GM12878 (cell line): ENCODE results near the gene NOS1AP. TPM values are rescaled to one million over a fixed set of nuclear protein-coding genes. Genes with fewer than 3 reads are reported as not detected.

Source experiments
- ATAC-seq: fragments of 200-7000 bp; cut with Tn5 transposase; 3 replicates; pipeline ENCODE4 v1.9.1; 2020; ENCODE audit warnings: mild to moderate bottlenecking, moderate library complexity
- BruUV-seq: library from RNA; stranded (reverse); fragments of 400-500 nt; replicated peaks from 2 replicates; lab custom pipeline; 2021; lab: Mats Ljungman, UMichigan
- CTCF ChIA-PET: fragments of 300-600 bp; sonication (Branson Sonifier 250); formaldehyde crosslinking; extraction: SDS; loops from one replicate; lab custom pipeline; 2021; ENCODE audit warnings: inconsistent platforms; lab: Yijun Ruan, JAX
- POLR2A ChIA-PET: fragments of 350-600 bp; formaldehyde crosslinking; extraction: SDS; loops from one replicate; lab custom pipeline; 2021; ENCODE audit warnings: inconsistent platforms; lab: Charles Lee
- RAD21 ChIA-PET: fragments of 300-600 bp; sonication (Branson Sonifier 250); formaldehyde crosslinking; loops from one replicate; lab custom pipeline; 2023; ENCODE audit warnings: antibody characterized with exemption; ENCODE audit not compliant: unreplicated experiment; lab: Charles Lee
- SMC1A ChIA-PET: fragments of 300-600 bp; sonication (Branson Sonifier 250); formaldehyde crosslinking; loops from one replicate; lab custom pipeline; 2023; ENCODE audit not compliant: unreplicated experiment, uncharacterized antibody; lab: Charles Lee
- DNase-seq: peaks from one replicate; pipeline ENCODE4 v3.0.0-alpha.2; 2011; ENCODE audit warnings: low read depth, low spot score
- FAIRE-seq: peaks from 3 replicates; lab custom pipeline; 2011; peaks lifted over from hg19 to GRCh38; lab: Jason Lieb, UNC
- H2AFZ ChIP-seq: 2 replicates; pipeline ENCODE4 v1.6.0; 2011; ENCODE audit warnings: low read depth, low read length, control low read depth; ENCODE audit not compliant: control insufficient read depth
- H3K27ac ChIP-seq: 2 replicates; pipeline ENCODE4 v1.5.1; 2011; ENCODE audit warnings: control low read depth; ENCODE audit not compliant: control insufficient read depth, insufficient read depth
- H3K27me3 ChIP-seq, 2 experiments: replicated peaks in 1 of 2; 2 replicates each; pipeline versions ENCODE4 v1.6.0 to v1.6.1; 2011; ENCODE audit warnings: low read length in 1 of 2; ENCODE audit not compliant: control insufficient read depth in 2 of 2, insufficient read depth in 2 of 2
- H3K36me3 ChIP-seq, 2 experiments: 2 replicates each; pipeline ENCODE4 v1.5.1; 2011; ENCODE audit warnings: low read length in 1 of 2; ENCODE audit not compliant: control insufficient read depth in 2 of 2, insufficient read depth in 2 of 2
- H3K4me1 ChIP-seq: 2 replicates; pipeline ENCODE4 v1.6.1; 2011; ENCODE audit warnings: mild to moderate bottlenecking, low read length, moderate library complexity, mixed read lengths; ENCODE audit not compliant: control insufficient read depth, insufficient read depth
- H3K4me2 ChIP-seq: 2 replicates; pipeline ENCODE4 v1.6.0; 2011; ENCODE audit warnings: control low read depth; ENCODE audit not compliant: control insufficient read depth, insufficient read depth
- H3K4me3 ChIP-seq: fragments of 200-600 bp; sonication (generic); 2 replicates; pipeline ENCODE4 v1.5.1; 2016
- H3K79me2 ChIP-seq: 2 replicates; pipeline ENCODE4 v1.6.0; 2011; ENCODE audit warnings: low read length; ENCODE audit not compliant: control insufficient read depth, insufficient read depth
- H3K9ac ChIP-seq: 2 replicates; pipeline ENCODE4 v1.8.0; 2011; ENCODE audit warnings: low read length, control low read depth, mixed read lengths; ENCODE audit not compliant: control insufficient read depth, insufficient read depth
- H3K9me3 ChIP-seq: replicated peaks from 3 replicates; pipeline ENCODE4 v1.5.1; 2011; ENCODE audit warnings: mild to moderate bottlenecking, low read length; ENCODE audit not compliant: control insufficient read depth, insufficient read depth
- H4K20me1 ChIP-seq: 2 replicates; pipeline ENCODE4 v1.6.0; 2011; ENCODE audit not compliant: control insufficient read depth, insufficient read depth
- EGR1 ChIP-seq, 2 experiments: IDR thresholded peaks; 1 replicate in 1 of 2; 2 replicates in 1 of 2; pipeline ENCODE4 v1.6.1; 2011 to 2012; ENCODE audit warnings: low read depth in 2 of 2, low read length in 2 of 2, borderline replicate concordance in 1 of 2, mild to moderate bottlenecking in 1 of 2, moderate library complexity in 1 of 2
- ETV6 ChIP-seq, 2 experiments: fragments of 450-650 bp in 1 of 2; IDR thresholded peaks in 1 of 2; conservative IDR thresholded peaks in 1 of 2; 2 replicates each; pipeline ENCODE4 v1.6.1; 2014; ENCODE audit warnings: antibody characterized with exemption in 1 of 2, borderline replicate concordance in 1 of 2, low read depth in 1 of 2, mild to moderate bottlenecking in 1 of 2, moderate library complexity in 1 of 2
- FOXK2 ChIP-seq: fragments of 450-650 bp; IDR thresholded peaks from 2 replicates; pipeline ENCODE4 v1.6.1; 2017; ENCODE audit warnings: mild to moderate bottlenecking, moderate library complexity
- HDAC6 ChIP-seq: fragments of 200-600 bp; sonication (generic); IDR thresholded peaks from one replicate; pipeline ENCODE4 v1.8.0; 2017; ENCODE audit warnings: antibody characterized with exemption; ENCODE audit not compliant: unreplicated experiment
- MXI1 ChIP-seq: fragments of 150-350 bp; IDR thresholded peaks from 2 replicates; pipeline ENCODE4 v1.6.1; 2011; ENCODE audit warnings: low read depth, mild to moderate bottlenecking, inconsistent platforms, low read length, improper control_type of control experiment
- POLR2AphosphoS5 ChIP-seq: IDR thresholded peaks from 2 replicates; pipeline ENCODE4 v1.6.1; 2011; ENCODE audit warnings: mild to moderate bottlenecking, low read length, inconsistent platforms
- RBBP5 ChIP-seq: fragments of 200-600 bp; sonication (generic); conservative IDR thresholded peaks from 2 replicates; pipeline ENCODE4 v1.6.1; 2016
- SIX5 ChIP-seq: IDR thresholded peaks from 2 replicates; pipeline ENCODE4 v1.6.1; 2011; ENCODE audit warnings: mild to moderate bottlenecking, low read depth, low read length, moderate library complexity; ENCODE audit not compliant: severe bottlenecking
- SMC3 ChIP-seq: IDR thresholded peaks from 2 replicates; pipeline ENCODE4 v1.6.1; 2011; ENCODE audit warnings: low read length, improper control_type of control experiment, borderline replicate concordance
- SP1 ChIP-seq: IDR thresholded peaks from one replicate; pipeline ENCODE4 v1.6.1; 2011; ENCODE audit warnings: low read depth, low read length
- SUPT20H ChIP-seq: IDR thresholded peaks from 2 replicates; pipeline ENCODE4 v1.6.1; 2011; ENCODE audit warnings: low read depth, mild to moderate bottlenecking, low read length, moderate library complexity, borderline replicate concordance; ENCODE audit not compliant: control insufficient read depth
- ZNF207 ChIP-seq: fragments of 450-650 bp; IDR thresholded peaks from 2 replicates; pipeline ENCODE4 v1.6.1; 2014; ENCODE audit warnings: antibody characterized with exemption, mild to moderate bottlenecking, borderline replicate concordance
- ZNF384 ChIP-seq: IDR thresholded peaks from 2 replicates; pipeline ENCODE4 v1.6.1; 2012; ENCODE audit warnings: low read depth, mild to moderate bottlenecking, low read length, improper control_type of control experiment, borderline replicate concordance
- WGBS: methylation state at CpG from one replicate; pipeline ENCODE4 v1.1.6; 2016; ENCODE audit warnings: low lambda C conversion rate; ENCODE audit not compliant: insufficient replicate concordance, insufficient coverage; ENCODE audit errors: missing lambda C conversion rate; 5-methylcytosine and 5-hydroxymethylcytosine counted together
- in situ Hi-C: fragments of 300-500 bp; cut with MboI; formaldehyde crosslinking; loops from 9 replicates; pipeline ENCODE4 v1.14.3; 2018; ENCODE audit warnings: mixed read lengths
- intact Hi-C: fragments of 100-400 bp; cut with micrococcal nuclease; formaldehyde crosslinking; loops from one replicate; pipeline ENCODE4 v1.14.2; 2022; ENCODE audit not compliant: unreplicated experiment
- polyA plus RNA-seq, 11 experiments: library from polyadenylated mRNA; depleted of rRNA in 4 of 11; unstranded in 6 of 11; stranded (reverse) in 5 of 11; fragments of >200 nt; fragmentation: Nextera tagmentation in 4 of 11; fragmentation: Illumina TruSeq in 1 of 11; extraction: Ambion mirVana in 4 of 11; extraction: Trizol in 1 of 11; gene quantifications; 1 replicate in 1 of 11; 2 replicates in 10 of 11; pipeline versions ENCODE4 v1.2.1 to v1.2.3, GENCODE V29; 2011 to 2016; ENCODE audit warnings: inconsistent platforms in 2 of 11, missing spikeins in 2 of 11, low read depth in 1 of 11
- total RNA-seq, 4 experiments: library from RNA; depleted of rRNA in 3 of 4; stranded (reverse); fragments of >200 nt in 3 of 4; fragmentation: Illumina TruSeq in 1 of 4; extraction: Trizol in 1 of 4; gene quantifications; 2 replicates each; pipeline versions ENCODE4 v1.2.1 to v1.2.3, GENCODE V29; 2013 to 2021
- TF ChIP-seq, protein P1 (sequence below): fragments of 150-350 bp; IDR thresholded peaks from 2 replicates; pipeline ENCODE4 v1.6.1; 2016; ENCODE audit warnings: low read depth, low read length

NOS1AP gene
- total and polyA plus RNA-seq, 10 of the 15 experiments (the other 5 are each of a cell fraction or from before 2014, with no cell fraction given) = 0.03 to 0.15 TPM; not detected in 8

GRCh38 chr1:162168261-162168660, 98.8 kb downstream of the NOS1AP start:
- no peaks in the 10 kb centered on the region for H4K20me1 ChIP-seq
- H3K4me2 ChIP-seq = no peak overlapping the region
- no peaks in the 10 kb centered on the region for H3K9me3 ChIP-seq
- RAD21 ChIA-PET = no interaction called here
- POLR2A ChIA-PET = no interaction called here
- H3K4me1 ChIP-seq = no peaks in the 10 kb centered on the region
- SMC1A ChIA-PET = no interaction called here
- H3K27me3 ChIP-seq = peaks cover 0 to 5% of the 10 kb centered on the region in 2 experiments; a peak in 2 of 4 replicates
- DNase-seq (no peak), ATAC-seq (no peak), FAIRE-seq (no peak)
- CTCF ChIA-PET = no interaction called here
- BruUV-seq = no TSS peak
- H3K4me3 ChIP-seq = no peak overlapping the region
- TF ChIP-seq FOXK2 (no peak), ETV6 (conservative IDR thresholded peaks at IDR 0.05 in 1 of 2, IDR thresholded peaks at IDR 0.05 in 1 of 2; ENCODE audit: borderline replicate concordance in 1 of 2, low read depth in 1 of 2) (no peak), ZNF207 (no peak), SUPT20H (no peak), SMC3 (no peak)
- intact Hi-C loops (no loop called here), in situ Hi-C loops (no loop called here)
- H3K27ac ChIP-seq = no peak overlapping the region
- no peaks in the 10 kb centered on the region for H3K36me3 ChIP-seq
- H3K79me2 ChIP-seq = no peaks in the 10 kb centered on the region
- no peak overlapping the region for H2AFZ ChIP-seq
- whole genome bisulfite sequencing = 38% methylated on average over 5 of the region's 5 CpGs
- H3K9ac ChIP-seq = no peak overlapping the region

- ChIA-PET RAD21 (no interaction called here), CTCF (no interaction called here), SMC1A (no interaction called here), POLR2A (no interaction called here)
- peaks cover 0 to 5% of the 10 kb centered on the region in 2 experiments; a peak in 2 of 4 replicates for H3K27me3 ChIP-seq
- no peak overlapping the region for H3K27ac ChIP-seq
- H3K4me2 ChIP-seq = no peak overlapping the region
- intact Hi-C loops (no loop called here), in situ Hi-C loops (no loop called here)
- 39% methylated on average over 7 of the region's 7 CpGs for WGBS
- H3K36me3 ChIP-seq = no peaks in the 10 kb centered on the region
- H3K9ac ChIP-seq = no peak overlapping the region
- H4K20me1 ChIP-seq = no peaks in the 10 kb centered on the region
- no peak overlapping the region for H3K4me3 ChIP-seq
- ATAC-seq (no peak), DNase-seq (no peak), FAIRE-seq (no peak)
- H3K9me3 ChIP-seq = no peaks in the 10 kb centered on the region
- H3K4me1 ChIP-seq = no peaks in the 10 kb centered on the region
- no TSS peak for BruUV-seq
- H2AFZ ChIP-seq = no peak overlapping the region
- H3K79me2 ChIP-seq = no peaks in the 10 kb centered on the region
- TF ChIP-seq, protein P1, sequence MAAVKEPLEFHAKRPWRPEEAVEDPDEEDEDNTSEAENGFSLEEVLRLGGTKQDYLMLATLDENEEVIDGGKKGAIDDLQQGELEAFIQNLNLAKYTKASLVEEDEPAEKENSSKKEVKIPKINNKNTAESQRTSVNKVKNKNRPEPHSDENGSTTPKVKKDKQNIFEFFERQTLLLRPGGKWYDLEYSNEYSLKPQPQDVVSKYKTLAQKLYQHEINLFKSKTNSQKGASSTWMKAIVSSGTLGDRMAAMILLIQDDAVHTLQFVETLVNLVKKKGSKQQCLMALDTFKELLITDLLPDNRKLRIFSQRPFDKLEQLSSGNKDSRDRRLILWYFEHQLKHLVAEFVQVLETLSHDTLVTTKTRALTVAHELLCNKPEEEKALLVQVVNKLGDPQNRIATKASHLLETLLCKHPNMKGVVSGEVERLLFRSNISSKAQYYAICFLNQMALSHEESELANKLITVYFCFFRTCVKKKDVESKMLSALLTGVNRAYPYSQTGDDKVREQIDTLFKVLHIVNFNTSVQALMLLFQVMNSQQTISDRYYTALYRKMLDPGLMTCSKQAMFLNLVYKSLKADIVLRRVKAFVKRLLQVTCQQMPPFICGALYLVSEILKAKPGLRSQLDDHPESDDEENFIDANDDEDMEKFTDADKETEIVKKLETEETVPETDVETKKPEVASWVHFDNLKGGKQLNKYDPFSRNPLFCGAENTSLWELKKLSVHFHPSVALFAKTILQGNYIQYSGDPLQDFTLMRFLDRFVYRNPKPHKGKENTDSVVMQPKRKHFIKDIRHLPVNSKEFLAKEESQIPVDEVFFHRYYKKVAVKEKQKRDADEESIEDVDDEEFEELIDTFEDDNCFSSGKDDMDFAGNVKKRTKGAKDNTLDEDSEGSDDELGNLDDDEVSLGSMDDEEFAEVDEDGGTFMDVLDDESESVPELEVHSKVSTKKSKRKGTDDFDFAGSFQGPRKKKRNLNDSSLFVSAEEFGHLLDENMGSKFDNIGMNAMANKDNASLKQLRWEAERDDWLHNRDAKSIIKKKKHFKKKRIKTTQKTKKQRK = no peak
- TF ChIP-seq ZNF384 (no peak), HDAC6 (no peak), EGR1 (IDR thresholded peaks at IDR 0.05; ENCODE audit: borderline replicate concordance in 1 of 2, low read depth in 2 of 2, low read length in 2 of 2) (no peak), POLR2AphosphoS5 (no peak), MXI1 (no peak), SP1 (no peak), SIX5 (no peak), RBBP5 (no peak)
These were observed 99.7 kb downstream of the NOS1AP start for GRCh38 chr1:162169031-162169790.
